Activated CD4-positive, alpha-beta T cell treated with anti-CD3 and anti-CD28 coated beads for 36 hours (primary cell): ENCODE data around the gene APEX1. TPM values are rescaled to one million over a fixed set of nuclear protein-coding genes. Genes with fewer than 3 reads are reported as not detected.

ENCODE experiments used
- ATAC-seq: fragments of 200-7000 bp; cut with Tn5 transposase; one replicate; pipeline ENCODE4 v1.10.0; 2021; ENCODE audit warnings: mild to moderate bottlenecking, moderate library complexity
- CTCF ChIA-PET: fragments of 350-600 bp; sonication (Branson Sonifier 250); formaldehyde crosslinking; loops from one replicate; lab custom pipeline; 2021; ENCODE audit warnings: antibody characterized with exemption; lab: Charles Lee
- POLR2A ChIA-PET: fragments of 350-600 bp; sonication (Branson Sonifier 250); formaldehyde crosslinking; loops from one replicate; lab custom pipeline; 2021; ENCODE audit warnings: antibody characterized with exemption, inconsistent platforms; lab: Charles Lee
- DNase-seq: peaks from one replicate; pipeline ENCODE4 v3.0.0-alpha.2; 2020
- H3K27ac Mint-ChIP-seq: one replicate; pipeline ENCODE4 v1.8.0; 2021; ENCODE audit warnings: mixed read lengths
- H3K27me3 Mint-ChIP-seq: one replicate; pipeline ENCODE4 v1.8.0; 2021; ENCODE audit warnings: mixed read lengths
- H3K36me3 Mint-ChIP-seq: one replicate; pipeline ENCODE4 v1.8.0; 2021; ENCODE audit warnings: low read depth, mixed read lengths
- H3K4me1 Mint-ChIP-seq: one replicate; pipeline ENCODE4 v1.8.0; 2021; ENCODE audit warnings: mixed read lengths
- H3K4me3 Mint-ChIP-seq: one replicate; pipeline ENCODE4 v1.8.0; 2021; ENCODE audit warnings: mild to moderate bottlenecking, moderate library complexity, mixed read lengths
- H3K9me3 Mint-ChIP-seq: one replicate; pipeline ENCODE4 v1.8.0; 2021; ENCODE audit warnings: low read depth, mixed read lengths
- intact Hi-C, 2 experiments: fragments of 100-400 bp; cut with DNase I in 1 of 2; cut with micrococcal nuclease in 1 of 2; formaldehyde crosslinking; loops; one replicate each; pipeline versions ENCODE4 v1.14.2 to v1.15.1; 2022 to 2024; cut with DNase I, micrococcal nuclease
- total RNA-seq, 2 experiments: library from RNA; stranded (reverse); gene quantifications; one replicate each; pipeline ENCODE4 v1.2.3, GENCODE V29; 2021

Gene APEX1
- total RNA-seq, 2 experiments from 2014 or later, result 216 to 257 TPM

DNA sequence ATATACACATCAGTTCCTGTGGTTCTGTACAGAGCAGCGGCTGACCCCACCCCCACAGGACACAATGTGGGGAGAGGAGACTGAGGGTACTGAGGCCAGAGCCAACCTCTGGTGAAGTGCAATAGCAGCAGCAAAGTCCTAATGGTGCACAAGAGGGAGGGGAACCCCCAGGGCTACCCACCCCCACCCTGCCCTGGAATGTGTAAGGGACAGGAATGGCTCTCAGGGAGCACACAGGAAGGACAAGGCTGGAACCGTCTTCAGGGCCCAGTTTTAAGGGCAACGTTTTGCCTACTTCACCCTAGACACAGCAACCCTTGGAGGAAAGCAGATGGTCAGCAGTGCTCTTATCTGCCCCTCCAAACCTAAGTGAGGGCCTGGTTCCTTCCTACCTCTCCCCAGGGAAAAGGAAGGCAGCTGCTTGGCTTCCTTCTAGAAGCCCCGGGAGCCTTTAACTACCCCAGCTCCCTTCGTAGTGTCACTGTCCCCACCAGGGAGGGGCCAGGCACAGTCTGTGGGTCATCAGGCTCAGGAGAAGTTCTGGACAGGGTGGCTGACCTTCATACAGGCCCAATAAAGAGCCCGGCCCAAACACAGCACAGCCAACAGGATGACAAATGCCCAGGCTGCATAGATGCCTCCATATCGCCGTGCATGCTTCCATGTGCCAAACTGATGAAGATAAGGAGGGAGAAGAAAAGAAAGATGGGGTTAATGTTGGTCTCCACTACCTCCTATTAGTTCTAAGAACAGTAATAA, 3.2 kb downstream of the APEX1 start:
- intact Hi-C loops, result loop anchor here in 1 of 2 experiments (5.0 kb wide), 1 partner anchor 644 kb away; the partner anchor contains the start of gene TMEM253
- Mint-ChIP-seq H3K9me3 (no peaks in the 10 kb centered on the region), H3K27me3 (no peaks in the 10 kb centered on the region), H3K4me3 (no peak overlapping the region), H3K27ac (no peak overlapping the region), H3K4me1 (peaks cover 27% of the 10 kb centered on the region), H3K36me3 (peaks cover 28% of the 10 kb centered on the region)
- ChIA-PET CTCF (interaction anchor here (0.6 kb wide), 1 partner anchor 51 kb away, joined by 3 read pairs; no protein-coding TSS in a partner anchor), POLR2A (interaction anchor here (1.0 kb wide), 1 partner anchor 12 kb away, joined by 5 read pairs; no protein-coding TSS in a partner anchor)
- ATAC-seq, result no peak
- no peak for DNase-seq

DNA sequence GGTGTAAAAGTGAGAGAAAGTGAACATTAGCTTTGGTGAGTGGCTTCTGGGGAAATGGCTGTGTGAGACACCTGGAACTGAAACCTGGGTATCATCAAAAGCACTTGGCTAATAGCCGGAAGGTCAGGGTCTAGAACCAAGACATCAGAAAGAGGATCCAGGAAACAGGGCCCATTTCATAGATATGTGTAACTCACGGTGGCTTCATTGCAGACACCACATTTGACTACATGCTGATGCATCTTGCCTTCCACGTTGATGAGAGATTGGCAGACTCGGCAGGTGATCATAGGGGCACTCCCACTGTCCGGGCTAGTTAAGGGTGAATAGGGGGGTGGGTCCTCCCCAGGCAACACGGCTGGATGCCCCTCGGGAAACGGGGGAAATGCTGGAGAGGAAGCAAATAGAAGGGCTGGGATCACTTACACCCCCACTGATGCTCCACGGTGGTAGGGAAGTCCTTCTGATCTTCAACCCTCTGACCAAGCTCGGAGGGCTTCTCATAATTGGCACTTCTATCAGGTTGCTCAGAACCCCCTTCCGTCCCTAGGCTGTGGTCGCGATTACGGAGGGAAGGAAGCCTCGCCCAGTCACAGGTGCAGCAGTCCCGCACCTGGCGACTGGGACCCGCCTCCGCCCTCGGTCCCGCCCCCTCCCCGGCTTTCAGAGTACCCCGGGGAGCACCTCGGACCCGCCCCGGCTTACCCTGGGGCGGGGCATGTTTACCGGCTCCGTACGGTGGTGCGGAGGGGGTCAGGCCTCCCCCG, 5.6 kb downstream of the APEX1 start:
- Mint-ChIP-seq H3K4me1 (peaks cover 26% of the 10 kb centered on the region), H3K27ac (peak overlapping the region; percentile 91), H3K4me3 (peak overlapping the region; percentile 84), H3K36me3 (peaks cover 25% of the 10 kb centered on the region), H3K9me3 (no peaks in the 10 kb centered on the region), H3K27me3 (no peaks in the 10 kb centered on the region)
- peak; percentile 0 for ATAC-seq
- POLR2A ChIA-PET, result interaction anchor here (0.6 to 2.7 kb wide), 10 partner anchors 8 to 117 kb away, joined by 3 to 49 read pairs (median 8); partner anchors contain the start of genes PARP2, PNP and TEP1
- intact Hi-C loops, result loop anchor here (1.0 to 5.0 kb wide), 6 partner anchors 9 to 922 kb away; partner anchors contain the start of genes PNP (in 2 of the 2), PARP2 (in 1 of the 2), SUPT16H (in 1 of the 2) and TEP1 (in 1 of the 2)
- CTCF ChIA-PET, result interaction anchor here (1.1 to 1.9 kb wide), 6 partner anchors 9 to 223 kb away, joined by 3 to 10 read pairs (median 6); partner anchors contain the start of genes PARP2, PNP and RNASE4
- DNase-seq, result peak; percentile 67

DNA sequence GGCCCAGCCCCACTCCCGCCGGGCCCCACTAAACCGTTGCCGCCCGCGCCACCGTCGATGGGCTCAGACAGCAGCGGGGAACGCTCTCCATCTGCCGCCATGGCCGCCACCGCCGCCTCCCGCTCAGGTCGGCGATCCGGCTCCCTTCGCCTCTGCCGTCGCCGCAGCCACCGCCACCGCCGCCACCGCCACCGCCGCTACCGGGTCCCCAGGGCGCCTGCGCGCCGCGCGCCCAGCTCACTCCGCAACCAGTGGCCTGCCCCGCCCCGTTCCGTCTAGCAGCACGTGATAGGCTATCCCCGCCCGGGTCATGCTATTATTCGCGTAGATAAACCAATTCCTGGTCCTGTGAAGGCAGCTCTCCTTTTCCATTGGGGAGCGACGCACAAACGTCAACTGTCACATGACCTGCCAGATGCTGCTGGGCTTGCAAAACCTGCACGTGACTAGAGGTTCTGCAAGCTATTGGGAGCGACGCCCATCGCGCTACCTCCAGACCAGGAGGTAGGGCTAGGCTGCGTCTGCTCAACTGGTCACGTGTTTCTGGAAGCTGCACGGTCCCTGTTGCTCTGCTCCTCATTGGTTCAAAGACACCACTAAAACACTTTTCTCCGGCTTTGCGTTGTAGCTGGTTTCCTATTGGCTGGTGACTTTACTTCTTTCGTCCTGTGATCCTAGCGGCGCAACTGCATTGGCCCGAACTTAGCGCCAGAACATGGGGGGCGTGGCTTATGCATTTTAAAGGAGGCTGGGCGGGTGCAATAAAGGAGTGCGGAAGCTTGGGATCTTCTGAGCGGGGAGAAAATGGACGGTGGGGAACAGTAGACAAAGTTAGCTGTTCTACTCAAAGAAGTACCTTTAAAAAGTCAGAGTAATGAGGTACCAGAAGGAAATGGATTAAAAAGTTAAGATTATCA, 6.5 kb downstream of the APEX1 start, which contains the start of gene PIP4P1:
Gene PIP4P1 (minus strand): TSS at position 210 of the 917 bp plus-strand sequence. CDS start 109 bp downstream, at position 101.
- POLR2A ChIA-PET, result interaction anchor here (1.0 to 2.7 kb wide), 9 partner anchors 8 to 118 kb away, joined by 3 to 49 read pairs (median 8); partner anchors contain the start of genes PARP2, PNP and TEP1
- peak within 1 kb of the TSS; percentile 84 for H3K4me3 Mint-ChIP-seq
- H3K27ac Mint-ChIP-seq, result peak within 1 kb of the TSS; percentile 96
- CTCF ChIA-PET, result interaction anchor here (0.7 to 1.9 kb wide), 13 partner anchors 8 to 510 kb away, joined by 3 to 10 read pairs (median 4); partner anchors contain the start of genes PARP2, PNP and RNASE4
- H3K27me3 Mint-ChIP-seq, result no peaks in the 10 kb centered on the region
- H3K36me3 Mint-ChIP-seq, result peaks cover 25% of the 10 kb centered on the region
- peak; percentile 99 for DNase-seq
- H3K9me3 Mint-ChIP-seq, result no peaks in the 10 kb centered on the region
- intact Hi-C loops, result loop anchor here (1.0 to 5.0 kb wide), 6 partner anchors 8 to 921 kb away; partner anchors contain the start of genes PNP (in 2 of the 2), PARP2 (in 1 of the 2), SUPT16H (in 1 of the 2) and TEP1 (in 1 of the 2)
- H3K4me1 Mint-ChIP-seq, result peaks cover 26% of the 10 kb centered on the region
- peak; percentile 95 for ATAC-seq

DNA sequence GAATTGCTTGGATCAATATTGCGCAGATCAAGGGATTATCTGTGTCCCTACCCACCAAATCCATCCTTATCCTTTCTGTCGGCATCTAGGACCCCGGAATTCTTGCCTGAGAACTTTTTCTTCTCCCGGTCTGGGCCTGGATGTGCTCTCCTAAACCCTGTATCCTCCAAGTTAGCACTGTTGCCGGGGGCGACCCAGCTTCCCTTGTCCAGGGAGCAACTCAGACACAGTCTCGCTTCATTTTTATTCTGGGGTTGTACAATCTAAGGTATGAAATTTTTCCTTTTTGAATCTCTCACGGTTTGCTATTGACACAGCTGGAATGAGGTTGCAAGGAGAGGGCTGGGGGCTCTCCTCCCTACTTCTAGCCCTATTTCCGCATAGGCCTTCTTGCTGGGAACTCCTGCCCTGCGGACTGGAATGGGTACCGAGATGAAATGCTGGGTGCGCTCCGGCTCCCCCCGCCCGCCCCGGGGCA, 13.8 kb downstream of the APEX1 start:
- peaks cover 31% of the 10 kb centered on the region for H3K4me1 Mint-ChIP-seq
- no peaks in the 10 kb centered on the region for H3K27me3 Mint-ChIP-seq
- DNase-seq (peak; percentile 24), ATAC-seq (no peak)
- peak overlapping the region; percentile 91 for H3K4me3 Mint-ChIP-seq
- peak overlapping the region; percentile 97 for H3K27ac Mint-ChIP-seq
- CTCF ChIA-PET, result interaction anchor here (0.7 to 1.9 kb wide), 3 partner anchors 10 to 125 kb away, joined by 3 to 8 read pairs (median 6); partner anchors contain the start of gene PARP2
- H3K36me3 Mint-ChIP-seq, result peaks cover 37% of the 10 kb centered on the region
- intact Hi-C loops, result loop anchor here (1.0 to 5.0 kb wide), 7 partner anchors 8 to 144 kb away; partner anchors contain the start of genes APEX1 (in 2 of the 2), PARP2 (in 2 of the 2), PIP4P1 (in 2 of the 2) and OSGEP (in 1 of the 2)
- POLR2A ChIA-PET, result interaction anchor here (1.1 to 3.0 kb wide), 5 partner anchors 8 to 19 kb away, joined by 3 to 48 read pairs (median 10); partner anchors contain the start of genes APEX1, OSGEP and PIP4P1
- no peaks in the 10 kb centered on the region for H3K9me3 Mint-ChIP-seq

DNA sequence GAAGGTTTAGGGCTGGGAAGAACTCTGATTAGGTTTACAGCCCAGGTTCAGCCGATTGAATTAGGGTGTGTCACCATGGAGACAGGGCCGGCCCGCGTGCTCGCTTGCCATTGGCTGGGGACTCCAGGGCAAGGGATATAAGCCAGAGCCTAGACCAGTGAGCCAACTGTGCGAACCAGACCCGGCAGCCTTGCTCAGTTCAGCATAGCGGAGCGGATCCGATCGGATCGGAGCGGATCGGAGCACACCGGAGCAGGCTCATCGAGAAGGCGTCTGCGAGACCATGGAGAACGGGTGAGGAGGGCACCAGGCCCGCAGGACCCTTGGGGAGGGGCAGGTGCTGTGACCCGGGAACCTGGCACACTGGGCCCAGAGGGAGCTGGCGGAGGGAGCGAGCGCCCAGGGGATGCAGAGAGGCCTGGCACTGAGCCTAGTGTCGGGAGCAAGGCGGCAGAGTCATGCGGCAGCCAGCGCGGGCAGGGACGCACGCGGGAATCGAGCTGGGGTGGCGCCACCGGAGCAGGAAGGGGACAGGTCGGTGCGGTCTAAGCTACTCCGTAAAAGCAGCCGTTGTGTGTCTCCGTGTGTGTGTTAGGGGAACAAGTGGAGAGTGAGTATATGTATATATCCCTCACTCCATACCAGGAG, 14.3 kb downstream of the APEX1 start, which contains the start of gene PNP:
Gene PNP (plus strand): TSS at position 165 of the 648 bp plus-strand sequence. CDS start 119 bp downstream, at position 284.
- ATAC-seq (peak; percentile 93), DNase-seq (peak; percentile 93)
- intact Hi-C loops, result loop anchor here (1.0 to 5.0 kb wide), 7 partner anchors 8 to 144 kb away; partner anchors contain the start of genes APEX1 (in 2 of the 2), PARP2 (in 2 of the 2), PIP4P1 (in 2 of the 2) and OSGEP (in 1 of the 2)
- Mint-ChIP-seq H3K4me3 (peak within 1 kb of the TSS; percentile 91), H3K9me3 (no peaks in the 10 kb centered on the region), H3K36me3 (peaks cover 43% of the 10 kb centered on the region), H3K4me1 (peaks cover 37% of the 10 kb centered on the region), H3K27ac (peak within 1 kb of the TSS; percentile 97), H3K27me3 (no peaks in the 10 kb centered on the region)
- POLR2A ChIA-PET, result interaction anchor here (0.6 to 3.0 kb wide), 11 partner anchors 8 to 647 kb away, joined by 3 to 48 read pairs (median 5); partner anchors contain the start of genes APEX1, OSGEP, PARP2 and PIP4P1
- CTCF ChIA-PET, result interaction anchor here (0.6 to 1.9 kb wide), 10 partner anchors 8 to 140 kb away, joined by 3 to 10 read pairs (median 4); partner anchors contain the start of genes PARP2 and PIP4P1

DNA sequence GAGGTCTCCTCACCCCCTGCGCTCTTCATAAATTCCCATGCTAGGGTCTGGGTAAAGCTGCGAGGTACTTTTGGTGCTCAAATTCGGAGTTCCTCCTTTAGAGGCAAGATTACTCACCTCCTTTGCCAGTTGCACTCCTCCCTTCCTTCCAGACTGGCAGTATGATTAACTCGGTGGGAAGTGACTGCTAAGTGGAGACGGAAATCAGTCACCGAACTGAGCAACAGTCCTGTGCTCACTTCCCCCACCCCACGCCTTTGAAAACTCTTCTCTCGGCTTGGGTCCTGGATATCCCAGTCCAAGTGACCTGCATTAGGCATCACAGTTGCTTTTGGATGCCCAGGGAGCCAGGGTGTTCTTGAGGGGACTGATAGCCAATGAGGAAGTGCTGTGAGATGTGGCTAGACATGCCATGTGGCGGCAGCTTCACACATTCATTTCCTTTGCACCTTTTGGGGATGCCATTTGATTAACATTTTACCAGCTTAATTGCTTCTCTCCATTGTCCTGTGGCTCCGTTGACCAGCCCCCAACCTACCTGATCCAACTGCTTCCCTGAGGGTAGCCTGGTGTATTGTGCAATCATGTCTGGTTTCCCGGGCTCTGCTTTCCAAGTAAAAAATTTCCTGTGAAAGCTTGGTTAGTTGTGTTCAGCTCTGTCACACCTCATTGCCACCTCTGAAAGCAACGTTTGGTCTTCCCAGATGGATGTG, 15.0 kb downstream of the APEX1 start:
- intact Hi-C loops, result loop anchor here (1.0 to 5.0 kb wide), 8 partner anchors 9 to 143 kb away; partner anchors contain the start of genes APEX1 (in 2 of the 2), PARP2 (in 2 of the 2), PIP4P1 (in 2 of the 2) and OSGEP (in 1 of the 2)
- Mint-ChIP-seq H3K36me3 (peaks cover 50% of the 10 kb centered on the region), H3K9me3 (no peaks in the 10 kb centered on the region), H3K4me1 (peaks cover 43% of the 10 kb centered on the region), H3K4me3 (peak overlapping the region; percentile 91), H3K27me3 (no peaks in the 10 kb centered on the region), H3K27ac (peak overlapping the region; percentile 97)
- ChIA-PET POLR2A (interaction anchor here (0.6 to 3.0 kb wide), 11 partner anchors 9 to 647 kb away, joined by 3 to 48 read pairs (median 5); partner anchors contain the start of genes APEX1, OSGEP, PARP2 and PIP4P1), CTCF (interaction anchor here (0.6 to 1.9 kb wide), 10 partner anchors 9 to 139 kb away, joined by 3 to 10 read pairs (median 4); partner anchors contain the start of genes PARP2 and PIP4P1)
- ATAC-seq (peak; percentile 76), DNase-seq (peak; percentile 78)

DNA sequence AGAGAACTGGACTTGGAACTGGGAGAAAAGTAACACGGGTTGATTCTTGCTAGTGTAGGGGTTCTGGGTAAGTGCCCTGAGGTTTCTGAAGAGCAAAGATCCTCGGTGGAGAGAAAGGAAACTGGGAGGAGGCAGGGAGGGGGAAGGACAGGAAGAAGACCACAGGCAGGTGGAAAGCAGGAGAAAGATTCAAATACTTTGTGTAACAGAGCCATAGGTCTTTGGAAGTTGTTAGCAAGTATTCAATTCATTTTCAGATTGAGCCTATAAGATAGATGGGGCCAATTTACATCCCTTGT, 15.5 kb downstream of the APEX1 start:
- ChIA-PET POLR2A (interaction anchor here (1.1 to 3.0 kb wide), 6 partner anchors 8 to 137 kb away, joined by 5 to 48 read pairs (median 14); partner anchors contain the start of genes APEX1, OSGEP, PARP2 and PIP4P1), CTCF (interaction anchor here (1.4 to 1.9 kb wide), 4 partner anchors 8 to 56 kb away, joined by 3 to 10 read pairs (median 6); partner anchors contain the start of gene PIP4P1)
- H3K36me3 Mint-ChIP-seq, result peaks cover 55% of the 10 kb centered on the region
- DNase-seq (no peak), ATAC-seq (no peak)
- intact Hi-C loops, result loop anchor here in 1 of 2 experiments (2.0 kb wide), 1 partner anchor 58 kb away; the partner anchor contains the start of gene TEP1
- H3K9me3 Mint-ChIP-seq, result no peaks in the 10 kb centered on the region
- peak overlapping the region; percentile 97 for H3K27ac Mint-ChIP-seq
- no peaks in the 10 kb centered on the region for H3K27me3 Mint-ChIP-seq
- peaks cover 48% of the 10 kb centered on the region for H3K4me1 Mint-ChIP-seq
- peak overlapping the region; percentile 91 for H3K4me3 Mint-ChIP-seq

DNA sequence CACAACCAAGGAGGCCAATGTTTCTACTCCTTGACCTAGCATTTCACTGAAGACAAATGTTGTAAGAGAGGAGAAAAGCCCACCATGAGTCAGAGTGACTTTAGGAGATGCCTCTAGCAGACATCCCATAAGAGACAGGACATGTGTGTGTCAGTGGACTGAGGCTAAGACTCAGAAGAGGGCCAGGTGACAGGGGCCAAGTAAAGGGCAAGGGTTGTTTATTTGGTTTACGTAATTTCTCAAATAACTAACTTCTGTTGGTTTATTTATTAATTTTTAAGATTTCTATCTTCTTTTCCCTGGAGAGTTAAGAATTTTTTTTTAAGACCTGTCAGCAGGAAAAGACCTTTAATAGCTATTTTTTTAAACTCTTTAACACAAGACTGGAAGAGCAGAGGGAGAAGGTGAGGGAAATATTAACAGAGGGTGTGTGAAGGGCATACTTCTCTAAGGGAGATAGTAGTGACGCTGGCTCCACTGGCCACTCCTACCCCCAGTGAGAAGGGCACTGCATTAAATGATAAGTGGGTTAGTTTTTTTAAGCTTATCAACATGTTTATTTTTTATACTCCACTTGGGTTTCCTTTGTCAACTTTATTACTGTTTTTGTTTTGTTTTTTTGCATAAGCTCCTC, 17.6 kb downstream of the APEX1 start:
- ATAC-seq (no peak), DNase-seq (no peak)
- ChIA-PET CTCF (interaction anchor here (0.5 to 1.4 kb wide), 7 partner anchors 9 to 224 kb away, joined by 3 to 6 read pairs (median 3); partner anchors contain the start of gene APEX1), POLR2A (interaction anchor here (0.7 to 2.8 kb wide), 4 partner anchors 9 to 211 kb away, joined by 3 to 13 read pairs (median 4); partner anchors contain the start of genes APEX1, OSGEP and PIP4P1)
- Mint-ChIP-seq H3K36me3 (peaks cover 76% of the 10 kb centered on the region), H3K9me3 (no peaks in the 10 kb centered on the region), H3K4me1 (peaks cover 69% of the 10 kb centered on the region), H3K27ac (peak overlapping the region; percentile 56), H3K27me3 (no peaks in the 10 kb centered on the region), H3K4me3 (peak overlapping the region; percentile 91)
- intact Hi-C loops, result no loop called here
